ENCODE results near the gene SLC35G3.

GRCh38 chr17:35217107-35217506 is 22.9 kb upstream of the SLC35G3 start:
- no peak for TF ChIP-seq POLR2AphosphoS5 (IDR thresholded peaks at IDR 0.05)
- no peak for TF ChIP-seq CTCF (IDR thresholded peaks at IDR 0.05)

All from transverse colon (tissue), 4 donors.